ENCODE measurements around the gene ADRM1.

Gene ADRM1

GRCh38 chr20:62321975-62322374 is 19.2 kb downstream of the ADRM1 start:
- TF ChIP-seq CTCF (IDR thresholded peaks at IDR 0.05; ENCODE audit: low read depth, low read length) = no peak
- no peak for DNase-seq (ENCODE audit: extremely low read depth, low read depth)

- DNase-seq (ENCODE audit: extremely low read depth, low read depth) = no peak
Observed at GRCh38 chr20:62322492-62323041, 19.8 kb downstream of the ADRM1 start.

GRCh38 chr20:62323146-62323979 is 20.6 kb downstream of the ADRM1 start:
- TF ChIP-seq CTCF (IDR thresholded peaks at IDR 0.05; ENCODE audit: low read depth, low read length) = no peak
- no peak for DNase-seq (ENCODE audit: extremely low read depth, low read depth)

More at GRCh38 chr20:62322492-62323041, 19.8 kb downstream of the ADRM1 start:
- no peak for TF ChIP-seq CTCF (IDR thresholded peaks at IDR 0.05; ENCODE audit: low read depth, low read length)

GRCh38 chr20:62323980-62324906 is 21.4 kb downstream of the ADRM1 start:
- DNase-seq (ENCODE audit: extremely low read depth, low read depth) = no peak
- TF ChIP-seq CTCF (IDR thresholded peaks at IDR 0.05; ENCODE audit: low read depth, low read length) = no peak

- no peak for DNase-seq (ENCODE audit: extremely low read depth, low read depth)
- TF ChIP-seq CTCF (IDR thresholded peaks at IDR 0.05; ENCODE audit: low read depth, low read length) = no peak
Observed at GRCh38 chr20:62325172-62325905, 22.5 kb downstream of the ADRM1 start.

- no peak for DNase-seq (ENCODE audit: extremely low read depth, low read depth)
- TF ChIP-seq CTCF (IDR thresholded peaks at IDR 0.05; ENCODE audit: low read depth, low read length) = no peak
Observed at GRCh38 chr20:62326559-62326958, 23.8 kb downstream of the ADRM1 start.
